ENCODE data around the gene PRR14.

Gene PRR14

DNA sequence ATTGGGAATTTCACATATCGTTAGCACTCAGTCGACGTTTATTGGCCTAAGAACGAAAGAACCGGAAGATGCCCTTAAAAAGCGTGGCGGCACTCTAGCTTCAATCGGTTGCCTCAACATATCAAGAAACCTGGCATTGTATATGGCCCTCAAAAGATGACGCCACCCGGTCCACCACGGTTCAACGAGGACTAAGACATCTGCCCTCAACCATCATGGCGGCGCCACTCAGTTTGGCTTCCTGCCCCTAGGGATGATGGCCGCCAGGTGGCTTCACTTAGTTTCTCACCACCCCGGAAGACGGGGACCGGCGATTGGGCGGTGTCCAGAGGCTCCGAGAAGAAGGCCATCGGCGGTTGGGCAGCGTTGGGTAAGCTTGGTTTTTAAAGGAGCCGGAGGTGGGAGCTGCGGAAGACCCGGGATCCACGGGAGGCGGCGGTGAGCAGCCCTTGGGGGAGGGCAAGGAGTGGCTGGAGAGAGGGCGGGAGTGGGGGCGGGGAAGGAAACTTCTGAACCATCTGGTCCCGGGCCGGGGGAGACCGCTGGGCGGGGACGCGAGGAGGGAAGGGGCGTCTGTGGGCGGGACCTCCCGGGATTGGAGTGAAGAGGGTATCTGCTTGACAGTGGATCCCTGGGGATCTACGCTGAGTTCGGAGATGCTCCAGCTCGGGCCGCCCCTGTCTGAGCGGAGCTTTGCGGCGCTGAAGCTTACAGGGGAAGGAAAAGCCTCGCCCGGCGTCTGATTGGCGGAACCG lies at the start of gene PRR14:
TSS of gene PRR14 (plus strand) at position 592 of the 755 bp plus-strand sequence. CDS start 686 bp downstream, outside the sequence.
- DNase-seq (ENCODE audit: low read depth): peak; percentile 99
- peak within 1 kb of the TSS; percentile 90 for H3K4me3 ChIP-seq (ENCODE audit: control insufficient read depth, low read depth, low read length)
- TF ChIP-seq, protein P1, sequence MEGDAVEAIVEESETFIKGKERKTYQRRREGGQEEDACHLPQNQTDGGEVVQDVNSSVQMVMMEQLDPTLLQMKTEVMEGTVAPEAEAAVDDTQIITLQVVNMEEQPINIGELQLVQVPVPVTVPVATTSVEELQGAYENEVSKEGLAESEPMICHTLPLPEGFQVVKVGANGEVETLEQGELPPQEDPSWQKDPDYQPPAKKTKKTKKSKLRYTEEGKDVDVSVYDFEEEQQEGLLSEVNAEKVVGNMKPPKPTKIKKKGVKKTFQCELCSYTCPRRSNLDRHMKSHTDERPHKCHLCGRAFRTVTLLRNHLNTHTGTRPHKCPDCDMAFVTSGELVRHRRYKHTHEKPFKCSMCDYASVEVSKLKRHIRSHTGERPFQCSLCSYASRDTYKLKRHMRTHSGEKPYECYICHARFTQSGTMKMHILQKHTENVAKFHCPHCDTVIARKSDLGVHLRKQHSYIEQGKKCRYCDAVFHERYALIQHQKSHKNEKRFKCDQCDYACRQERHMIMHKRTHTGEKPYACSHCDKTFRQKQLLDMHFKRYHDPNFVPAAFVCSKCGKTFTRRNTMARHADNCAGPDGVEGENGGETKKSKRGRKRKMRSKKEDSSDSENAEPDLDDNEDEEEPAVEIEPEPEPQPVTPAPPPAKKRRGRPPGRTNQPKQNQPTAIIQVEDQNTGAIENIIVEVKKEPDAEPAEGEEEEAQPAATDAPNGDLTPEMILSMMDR (conservative IDR thresholded peaks at IDR 0.05; ENCODE audit: control insufficient read depth, insufficient read depth, low read depth, low read length): no peak

DNA sequence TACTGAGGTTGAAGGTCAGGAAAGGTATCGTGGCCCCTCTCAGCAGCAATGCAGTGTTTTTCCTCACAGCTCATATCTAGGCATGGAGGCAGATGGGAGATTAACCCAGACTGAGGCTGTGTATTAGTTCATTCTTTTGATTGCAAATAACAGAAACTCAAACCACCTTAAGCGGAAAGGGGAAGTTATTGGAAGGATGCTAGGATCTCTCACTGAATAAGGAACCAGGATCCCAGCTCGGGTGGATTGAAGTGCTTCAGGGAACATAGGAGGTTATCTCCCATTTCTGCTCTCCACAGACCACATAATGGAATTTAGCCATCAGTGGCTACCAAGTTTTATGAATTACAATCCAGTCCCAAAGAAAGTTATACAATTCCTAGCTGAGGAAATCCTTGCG lies 48.8 kb upstream of the PRR14 start:
- DNase-seq (ENCODE audit: low read depth): no peak
- H3K4me3 ChIP-seq (ENCODE audit: control insufficient read depth, low read depth, low read length): no peak overlapping the region
- TF ChIP-seq, protein P1 (conservative IDR thresholded peaks at IDR 0.05; ENCODE audit: control insufficient read depth, insufficient read depth, low read depth, low read length): no peak

DNA sequence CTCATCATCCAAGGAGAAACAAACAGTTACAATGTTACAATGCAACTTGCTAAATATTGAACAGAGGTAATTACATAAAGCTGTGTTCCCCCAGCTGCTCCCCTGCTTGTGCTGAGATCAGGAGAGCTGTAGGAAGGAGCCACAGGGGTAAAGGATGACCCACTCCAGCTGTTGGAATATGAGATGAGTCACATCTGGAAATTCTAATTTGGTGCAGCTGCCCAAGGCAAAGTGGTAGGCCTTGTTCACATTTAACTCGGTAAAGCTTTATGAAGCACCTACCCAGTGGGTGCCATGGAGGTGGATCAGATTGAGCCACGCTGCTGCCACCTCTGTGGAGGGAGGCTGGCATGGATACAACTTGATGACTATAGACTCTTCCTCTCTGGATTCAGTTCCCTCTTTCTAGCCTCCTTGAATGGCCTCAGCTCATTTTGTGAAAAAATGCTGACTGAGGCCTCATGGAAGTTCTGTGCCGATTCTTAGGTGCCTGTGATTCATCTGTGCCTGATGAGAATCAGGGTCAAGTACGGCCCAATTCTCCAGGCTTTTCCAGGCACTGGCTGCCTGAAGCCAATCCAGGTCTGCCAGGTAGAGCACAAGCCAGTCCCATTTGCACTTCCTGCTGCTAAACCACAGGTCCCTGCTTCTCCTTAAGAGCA lies 48.0 kb upstream of the PRR14 start:
- TF ChIP-seq, protein P1 (conservative IDR thresholded peaks at IDR 0.05; ENCODE audit: control insufficient read depth, insufficient read depth, low read depth, low read length): no peak
- DNase-seq (ENCODE audit: low read depth): peak; percentile 84

DNA sequence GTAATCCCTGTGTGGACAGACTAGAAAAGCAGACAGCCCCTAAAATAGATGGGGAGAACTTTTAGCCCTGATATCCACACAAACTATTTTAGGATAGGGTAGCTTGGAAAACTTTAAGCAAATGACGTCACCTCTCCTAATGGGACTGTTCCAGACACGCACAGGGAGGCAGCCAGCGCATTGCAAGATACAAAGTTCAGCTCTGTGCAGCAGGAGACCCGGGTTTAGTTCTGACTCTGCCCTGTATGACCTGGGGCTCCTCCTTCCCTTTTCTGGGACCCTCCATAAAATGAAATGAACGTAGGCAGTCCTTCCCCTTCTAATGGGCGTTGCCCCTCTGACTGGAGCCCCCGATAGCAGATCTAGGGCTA lies 46.8 kb upstream of the PRR14 start:
- peak; percentile 61 for DNase-seq (ENCODE audit: low read depth)
- TF ChIP-seq, protein P1 (conservative IDR thresholded peaks at IDR 0.05; ENCODE audit: control insufficient read depth, insufficient read depth, low read depth, low read length): no peak
- no peak overlapping the region for H3K4me3 ChIP-seq (ENCODE audit: control insufficient read depth, low read depth, low read length)

More for the DNA sequence above, 48.0 kb upstream of the PRR14 start:
- no peak overlapping the region for H3K4me3 ChIP-seq (ENCODE audit: control insufficient read depth, low read depth, low read length)

DNA sequence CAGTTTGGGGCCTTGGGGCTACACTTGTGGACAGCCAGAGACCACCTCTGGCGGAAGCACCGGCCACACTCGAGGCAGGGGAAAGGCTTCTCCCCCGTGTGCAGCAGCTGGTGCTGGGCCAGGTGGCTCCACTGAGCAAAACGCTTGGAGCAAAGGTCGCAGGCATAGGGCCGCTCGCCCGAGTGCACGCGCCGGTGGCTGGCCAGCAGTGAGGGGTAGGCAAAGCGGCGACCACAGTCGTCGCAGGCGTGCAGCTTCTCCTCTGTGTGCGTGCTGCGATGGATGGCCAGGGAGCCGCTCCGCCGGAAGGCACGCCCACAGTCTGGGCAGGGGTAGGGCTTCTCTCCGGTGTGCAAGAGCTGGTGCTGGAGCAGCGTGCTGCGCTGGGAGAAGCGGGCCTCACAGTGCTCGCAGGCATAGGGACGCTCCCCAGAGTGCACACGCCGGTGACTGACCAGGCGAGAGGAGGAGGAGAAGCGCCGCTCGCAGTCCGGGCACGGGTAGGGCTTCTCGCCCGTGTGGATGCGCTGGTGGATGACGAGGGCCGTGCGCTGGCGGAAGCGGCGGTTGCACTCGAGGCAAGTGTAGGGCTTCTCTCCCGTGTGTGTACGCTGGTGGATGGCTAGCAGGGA lies 46.3 kb upstream of the PRR14 start:
- DNase-seq (ENCODE audit: low read depth): no peak
- TF ChIP-seq, protein P1 (conservative IDR thresholded peaks at IDR 0.05; ENCODE audit: control insufficient read depth, insufficient read depth, low read depth, low read length): no peak
- H3K4me3 ChIP-seq (ENCODE audit: control insufficient read depth, low read depth, low read length): no peak overlapping the region

DNA sequence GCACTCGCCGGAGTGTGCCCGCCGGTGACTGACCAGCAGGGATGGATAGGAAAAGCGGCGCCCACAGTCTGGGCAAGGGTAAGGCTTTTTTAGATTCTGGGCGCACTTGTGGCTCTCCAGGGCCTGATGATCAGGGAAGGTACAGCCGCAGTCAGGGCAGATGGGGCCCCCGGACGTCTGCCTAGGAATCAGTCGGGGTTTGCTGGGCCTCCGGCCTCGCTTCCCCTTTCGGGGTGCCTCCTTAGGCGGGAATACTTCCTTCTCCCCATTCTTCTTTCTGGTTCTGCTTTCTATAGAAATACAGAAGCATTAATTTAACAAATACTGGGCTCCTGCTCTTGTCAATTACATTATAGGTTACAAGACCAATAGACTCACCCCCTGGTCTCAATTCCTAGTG lies 45.6 kb upstream of the PRR14 start:
- no peak for DNase-seq (ENCODE audit: low read depth)
- no peak overlapping the region for H3K4me3 ChIP-seq (ENCODE audit: control insufficient read depth, low read depth, low read length)
- TF ChIP-seq, protein P1 (conservative IDR thresholded peaks at IDR 0.05; ENCODE audit: control insufficient read depth, insufficient read depth, low read depth, low read length): no peak

All from fibroblast of mammary gland (primary cell).